Measurements from ENCODE around the gene SLC25A5.
"Not testable (repeated sequence)": the region's sequence is repeated elsewhere in the genome, so short reads cannot be mapped to it uniquely, and the experiment has no call there.

The SLC25A5 gene

DNA sequence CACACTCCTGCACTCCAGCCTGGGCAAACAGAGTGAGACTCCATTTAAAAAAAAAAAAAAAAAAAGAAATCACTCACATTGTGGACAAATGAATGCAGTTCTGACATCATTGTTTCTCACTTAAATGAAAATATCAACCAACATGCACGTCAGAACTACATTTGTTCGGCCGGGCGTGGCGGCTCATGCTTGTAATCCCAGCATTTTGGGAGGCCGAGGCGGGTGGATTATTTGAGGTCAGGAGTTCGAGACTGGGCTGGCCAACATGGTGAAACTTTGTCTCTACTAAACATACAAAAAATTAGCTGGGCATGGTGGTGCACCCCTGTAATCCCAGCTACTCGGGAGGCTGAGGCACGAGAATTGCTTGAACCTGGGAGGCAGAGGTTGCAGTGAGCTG is 36.9 kb downstream of the SLC25A5 start:
- not testable (repeated sequence) for DNase-seq (ENCODE audit: low read depth in 2 of 2)

DNA sequence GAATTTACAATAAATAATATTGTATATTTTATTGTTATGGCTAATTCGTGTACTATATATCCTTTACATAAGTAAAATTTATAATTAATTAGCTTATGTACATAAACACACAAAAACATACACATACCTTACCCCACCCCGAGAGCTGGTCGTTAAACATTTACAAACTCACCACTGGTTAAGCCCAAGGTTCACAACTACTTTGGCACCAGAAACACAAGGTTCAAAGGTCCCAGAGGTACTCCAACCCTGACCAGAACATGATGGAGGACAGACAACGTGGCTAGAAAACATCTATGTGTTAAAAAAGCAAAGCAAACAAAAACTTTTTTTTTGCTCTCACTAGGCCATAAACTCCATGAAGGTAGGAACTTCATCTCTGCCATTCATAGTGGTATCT is 37.7 kb downstream of the SLC25A5 start:
- no peak for DNase-seq (ENCODE audit: low read depth in 2 of 2)

DNA sequence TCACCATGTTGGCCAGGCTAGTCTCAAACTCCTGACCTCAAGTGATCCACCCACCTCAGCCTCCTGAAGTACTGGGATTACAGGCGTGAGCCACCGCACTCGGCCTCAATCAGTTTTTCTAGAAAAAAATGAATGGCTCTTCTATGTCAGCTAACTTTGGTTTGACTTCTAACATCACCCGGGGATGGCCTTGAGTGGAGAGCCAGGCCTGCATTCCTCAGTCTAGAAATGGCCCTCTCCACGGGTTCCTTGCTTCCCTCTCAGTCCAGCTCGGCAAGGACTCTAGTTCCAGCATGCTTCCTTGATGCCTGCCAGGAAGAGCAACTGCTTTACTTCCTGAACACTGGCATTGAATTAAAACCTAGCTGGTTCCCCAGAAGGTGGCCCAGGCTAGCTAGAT is 39.0 kb downstream of the SLC25A5 start:
- DNase-seq (ENCODE audit: low read depth in 2 of 2), result no peak

DNA sequence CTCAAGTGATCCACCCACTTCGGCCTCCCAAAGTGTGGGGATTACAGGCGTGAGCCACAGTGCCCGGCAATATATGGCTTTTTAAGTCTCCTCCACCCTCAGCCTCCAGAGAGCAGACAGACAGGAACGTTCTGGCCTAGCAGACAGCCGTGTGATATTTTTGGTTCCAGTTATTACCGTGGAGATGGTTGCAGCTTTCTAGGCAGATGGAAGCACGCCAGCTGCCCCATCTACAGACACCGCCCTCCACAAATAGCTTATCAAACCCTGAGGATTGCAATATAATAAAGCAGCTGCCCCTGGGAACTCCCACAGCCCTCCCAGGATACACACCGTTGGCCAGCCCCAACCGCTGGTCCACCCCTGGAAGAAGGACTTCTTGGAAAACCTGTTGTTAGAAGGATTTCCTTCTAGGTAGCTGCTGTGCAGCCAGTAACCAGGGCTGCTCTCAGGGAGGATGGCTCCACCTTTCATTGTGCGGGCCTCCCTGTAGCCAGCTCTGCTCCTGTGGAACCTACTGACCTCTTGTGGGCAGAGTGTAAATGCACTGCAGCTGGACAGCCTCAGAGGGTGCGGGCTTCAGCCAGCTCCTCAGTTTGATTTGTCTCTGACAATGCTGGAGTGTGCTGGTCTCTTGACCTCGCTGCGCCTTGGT is 44.0 kb downstream of the SLC25A5 start:
- no peak for DNase-seq (ENCODE audit: low read depth in 2 of 2)

DNA sequence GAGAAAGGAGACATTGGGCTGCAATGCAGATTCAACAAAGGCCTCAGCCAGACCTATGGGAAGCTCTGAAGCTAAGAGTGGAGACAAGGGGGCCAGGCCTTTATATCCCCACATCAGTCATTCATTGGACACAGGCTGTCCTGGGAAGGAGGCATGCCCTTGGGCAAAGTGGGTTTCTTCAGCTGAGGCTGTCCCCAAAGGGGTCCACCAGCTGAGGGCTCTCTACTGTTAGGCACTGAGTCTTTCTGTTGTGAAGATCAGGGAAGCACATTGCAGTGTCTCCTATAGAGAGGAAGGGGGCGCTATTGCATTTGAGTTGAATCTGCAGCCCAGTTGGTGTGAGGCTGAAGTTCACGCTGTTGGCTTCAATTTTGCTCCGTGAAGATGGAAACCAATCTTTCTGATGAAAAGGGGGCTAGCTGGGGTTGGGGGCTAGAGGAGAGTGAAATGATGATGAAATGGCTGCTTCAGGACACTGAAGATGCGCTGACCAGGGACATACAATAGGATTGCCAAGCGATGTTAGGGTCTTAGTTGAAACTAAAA is 48.0 kb downstream of the SLC25A5 start:
- peak in 1 of 2 donors; percentile 7 for DNase-seq (ENCODE audit: low read depth in 2 of 2)

DNA sequence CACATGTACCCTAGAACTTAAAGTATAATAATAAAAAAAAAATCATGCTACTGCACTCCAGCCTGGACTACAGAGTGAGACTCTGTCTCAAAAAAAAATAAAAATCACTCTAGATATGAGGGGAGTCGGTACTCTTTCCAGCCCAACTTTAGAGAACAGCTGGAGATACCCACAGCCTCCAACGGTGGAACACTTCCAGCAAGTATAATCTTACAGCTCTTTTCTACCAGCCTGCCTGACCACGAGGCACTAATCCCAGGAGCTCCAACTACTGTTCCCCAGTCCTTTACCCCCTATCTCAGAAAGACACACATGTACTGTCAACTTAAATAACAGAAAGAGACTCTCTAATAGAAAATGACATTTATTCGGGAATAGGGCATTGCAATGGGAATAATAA is 50.1 kb downstream of the SLC25A5 start:
- no peak for DNase-seq (ENCODE audit: low read depth in 2 of 2)
